ENCODE measurements around the gene APEH.

The APEH gene

DNA sequence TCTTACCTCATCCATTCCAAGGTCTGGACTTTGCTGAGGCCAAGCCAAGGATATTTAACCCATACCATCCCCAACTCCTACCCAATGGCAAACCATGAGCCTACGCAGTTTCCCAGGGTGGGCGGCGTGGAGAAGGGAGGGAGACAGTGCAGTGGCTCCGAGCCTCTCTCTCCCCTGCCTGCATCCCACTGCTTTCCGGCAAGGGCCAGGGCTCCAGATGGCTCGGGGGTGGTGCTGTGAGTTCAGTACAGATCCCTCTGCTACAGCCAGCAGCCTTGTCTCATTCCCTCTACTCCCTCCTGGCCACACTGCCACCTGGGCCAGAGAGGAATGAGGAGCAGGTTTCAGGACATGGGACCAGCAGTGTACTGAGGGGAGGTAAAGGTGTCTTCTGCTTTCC lies 44.3 kb upstream of the APEH start:
- TF ChIP-seq, protein P1, sequence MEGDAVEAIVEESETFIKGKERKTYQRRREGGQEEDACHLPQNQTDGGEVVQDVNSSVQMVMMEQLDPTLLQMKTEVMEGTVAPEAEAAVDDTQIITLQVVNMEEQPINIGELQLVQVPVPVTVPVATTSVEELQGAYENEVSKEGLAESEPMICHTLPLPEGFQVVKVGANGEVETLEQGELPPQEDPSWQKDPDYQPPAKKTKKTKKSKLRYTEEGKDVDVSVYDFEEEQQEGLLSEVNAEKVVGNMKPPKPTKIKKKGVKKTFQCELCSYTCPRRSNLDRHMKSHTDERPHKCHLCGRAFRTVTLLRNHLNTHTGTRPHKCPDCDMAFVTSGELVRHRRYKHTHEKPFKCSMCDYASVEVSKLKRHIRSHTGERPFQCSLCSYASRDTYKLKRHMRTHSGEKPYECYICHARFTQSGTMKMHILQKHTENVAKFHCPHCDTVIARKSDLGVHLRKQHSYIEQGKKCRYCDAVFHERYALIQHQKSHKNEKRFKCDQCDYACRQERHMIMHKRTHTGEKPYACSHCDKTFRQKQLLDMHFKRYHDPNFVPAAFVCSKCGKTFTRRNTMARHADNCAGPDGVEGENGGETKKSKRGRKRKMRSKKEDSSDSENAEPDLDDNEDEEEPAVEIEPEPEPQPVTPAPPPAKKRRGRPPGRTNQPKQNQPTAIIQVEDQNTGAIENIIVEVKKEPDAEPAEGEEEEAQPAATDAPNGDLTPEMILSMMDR (IDR thresholded peaks at IDR 0.05) = no peak

DNA sequence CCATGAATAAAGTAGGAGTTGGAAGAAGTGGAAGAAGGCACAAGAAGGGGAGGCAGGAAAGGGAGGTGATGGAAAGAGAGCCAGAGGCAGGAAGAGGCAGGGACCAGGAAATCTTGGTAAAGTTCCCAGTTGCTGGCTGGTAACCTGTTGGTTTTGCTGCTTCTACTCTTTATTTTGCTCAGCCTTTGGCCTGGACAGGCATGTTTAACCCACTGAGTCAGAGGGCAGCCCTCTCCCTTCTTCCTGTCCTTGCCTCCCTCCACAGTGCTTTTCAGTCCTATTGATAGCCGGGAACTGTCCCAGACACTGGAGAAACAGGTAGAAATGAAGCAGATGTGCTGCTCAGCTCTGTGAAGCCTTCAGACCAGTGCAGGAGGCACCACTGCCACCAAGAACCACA lies 43.4 kb upstream of the APEH start:
- TF ChIP-seq, protein P1 (IDR thresholded peaks at IDR 0.05) = no peak

DNA sequence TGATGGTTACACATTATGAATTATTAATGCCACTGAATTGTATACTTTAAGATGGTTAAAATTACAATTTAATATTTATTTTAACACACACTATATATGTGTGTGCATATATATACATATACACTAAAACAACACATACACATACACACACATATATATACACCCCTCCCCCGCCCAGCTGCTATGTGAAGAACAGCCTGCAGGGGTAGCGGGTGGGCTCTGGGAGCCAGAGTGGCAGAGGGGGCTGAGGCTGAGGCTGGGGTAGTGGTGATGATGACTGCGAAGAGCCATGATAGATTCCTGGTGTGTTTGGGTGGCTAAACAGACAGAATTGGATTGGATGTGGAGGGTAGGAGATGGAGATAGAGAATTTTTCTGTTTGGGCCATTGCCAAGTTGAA lies 39.4 kb upstream of the APEH start:
- TF ChIP-seq, protein P1 (IDR thresholded peaks at IDR 0.05) = no peak

DNA sequence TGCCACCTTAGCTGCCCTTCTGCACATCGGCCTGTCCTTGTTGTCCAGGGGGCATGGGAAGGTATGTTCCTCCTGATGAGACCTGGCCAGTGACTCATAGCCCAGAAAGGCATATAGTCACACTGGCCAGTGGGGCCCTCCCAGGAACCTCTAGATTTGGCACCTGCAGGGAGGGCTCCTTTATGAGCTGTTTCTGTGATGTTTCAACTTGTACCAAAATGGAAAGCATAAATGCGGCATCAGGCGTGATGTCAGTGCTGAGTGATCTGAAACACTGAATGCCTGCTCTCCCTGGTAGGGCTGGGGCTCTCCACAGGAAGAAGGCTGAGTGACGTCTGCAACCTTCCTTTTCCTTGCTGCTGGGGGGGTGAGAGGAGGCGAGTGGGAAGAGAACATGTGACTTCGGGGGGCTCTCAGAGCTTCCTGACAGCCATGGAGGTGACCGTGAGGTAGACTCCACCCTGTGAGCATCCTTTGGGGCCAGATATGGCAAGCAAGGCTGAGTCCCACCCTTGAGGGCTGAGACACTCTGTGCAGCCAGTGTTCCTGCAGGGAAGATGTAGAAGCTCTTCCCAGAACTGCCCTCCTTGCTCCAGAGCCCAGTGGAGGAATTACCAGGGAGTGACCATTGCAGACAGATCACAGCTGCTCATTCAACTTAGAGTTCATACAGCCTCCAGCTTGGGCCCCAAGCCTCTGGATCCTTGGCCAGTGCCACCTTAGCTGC lies 37.1 kb upstream of the APEH start:
- TF ChIP-seq, protein P1 (IDR thresholded peaks at IDR 0.05) = no peak

DNA sequence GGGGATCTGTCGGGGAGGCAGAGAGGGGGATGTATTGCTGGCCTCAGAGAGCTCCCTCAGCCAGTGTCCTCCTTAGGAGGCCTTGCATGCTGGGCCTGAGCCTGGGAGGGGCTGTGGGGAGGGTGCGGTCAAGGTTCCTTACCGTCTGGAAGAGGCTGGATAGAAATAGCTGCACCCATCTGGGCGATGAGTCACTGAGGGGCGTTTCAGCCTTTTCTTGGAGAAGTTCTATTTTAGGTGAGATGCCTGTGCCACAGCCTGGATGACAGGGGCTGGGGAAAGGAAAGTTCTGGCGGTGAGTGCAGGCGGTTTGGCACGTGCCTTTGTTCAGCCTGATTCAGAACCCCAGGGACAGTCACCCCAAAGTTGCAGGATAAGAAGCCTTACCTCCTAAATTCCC lies 35.7 kb upstream of the APEH start:
- TF ChIP-seq, protein P1 (IDR thresholded peaks at IDR 0.05) = no peak

DNA sequence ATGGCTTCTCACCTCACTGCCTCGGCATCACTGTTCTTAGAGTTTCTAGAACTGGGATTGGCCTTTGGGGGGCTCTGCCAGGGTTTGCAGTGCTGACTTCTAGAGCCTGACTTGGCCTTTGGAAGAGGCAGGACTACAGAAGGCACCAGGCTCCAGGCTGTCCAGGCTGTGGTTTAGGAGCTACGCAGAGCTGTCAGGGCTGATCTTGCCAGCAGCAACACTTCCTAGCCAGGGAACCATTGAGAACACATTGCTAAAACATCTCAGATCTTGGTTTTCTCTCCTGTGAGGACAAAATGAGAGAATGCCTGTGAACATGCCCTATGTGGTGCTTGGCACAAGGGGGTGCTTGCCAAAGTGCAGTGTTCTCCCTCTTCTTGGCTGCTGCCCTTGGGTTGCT lies 34.6 kb upstream of the APEH start:
- TF ChIP-seq, protein P1 (IDR thresholded peaks at IDR 0.05) = no peak

DNA sequence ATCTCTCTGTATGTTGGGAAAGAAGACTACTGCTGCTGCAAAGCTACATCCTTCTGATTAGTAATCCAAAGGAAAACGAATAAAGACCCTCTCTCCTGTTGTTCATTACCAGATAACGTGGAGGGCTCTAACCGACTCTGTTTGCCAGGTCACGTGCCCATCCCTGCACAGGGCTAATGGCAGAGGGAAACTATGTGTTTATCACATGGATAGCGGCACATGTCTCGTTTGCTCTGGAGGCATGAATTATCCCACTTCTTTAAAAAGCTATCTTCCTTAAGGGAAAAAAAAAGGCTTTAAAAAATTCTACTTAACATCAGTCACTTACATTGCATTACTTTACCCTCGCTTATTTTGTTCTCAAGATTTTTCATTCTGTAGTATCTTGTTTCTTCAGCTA lies 32.9 kb upstream of the APEH start:
- TF ChIP-seq, protein P1 (IDR thresholded peaks at IDR 0.05) = no peak
